Keratinocyte (primary cell): ENCODE measurements around the gene RFTN1. TPM values are rescaled to one million over a fixed set of nuclear protein-coding genes. Genes with fewer than 3 reads are reported as not detected.

Source experiments
- DNase-seq: peaks from one replicate; pipeline ENCODE4 v3.0.0-alpha.2; 2011; ENCODE audit warnings: low read depth, missing footprints, low spot score
- FAIRE-seq: peaks from 2 replicates; lab custom pipeline; 2011; peaks lifted over from hg19 to GRCh38; lab: Jason Lieb, UNC
- H2AFZ ChIP-seq: 2 replicates; pipeline ENCODE4 v1.6.0; 2012; ENCODE audit warnings: low read length, control low read depth, inconsistent platforms; ENCODE audit not compliant: control insufficient read depth
- H3K27ac ChIP-seq: 2 replicates; pipeline ENCODE4 v1.5.1; 2011; ENCODE audit warnings: low read length; ENCODE audit not compliant: control insufficient read depth, insufficient read depth
- H3K27me3 ChIP-seq: 3 replicates; pipeline ENCODE4 v1.6.0; 2011; ENCODE audit warnings: low read length; ENCODE audit not compliant: control insufficient read depth, insufficient read depth; ENCODE audit errors: extremely low read depth
- H3K36me3 ChIP-seq, 2 experiments: 2 replicates in 1 of 2; 3 replicates in 1 of 2; pipeline ENCODE4 v1.5.1; 2011; ENCODE audit warnings: low read length in 2 of 2, mild to moderate bottlenecking in 1 of 2; ENCODE audit not compliant: control insufficient read depth in 2 of 2, insufficient read depth in 2 of 2; ENCODE audit errors: extremely low read depth in 1 of 2
- H3K4me1 ChIP-seq: 3 replicates; pipeline ENCODE4 v1.5.1; 2011; ENCODE audit warnings: low read length; ENCODE audit not compliant: control insufficient read depth, insufficient read depth; ENCODE audit errors: extremely low read depth
- H3K4me2 ChIP-seq: 3 replicates; pipeline ENCODE4 v1.6.0; 2011; ENCODE audit warnings: low read depth, low read length; ENCODE audit not compliant: control insufficient read depth, insufficient read depth; ENCODE audit errors: extremely low read depth
- H3K4me3 ChIP-seq, 3 experiments: fragments of 200-600 bp in 1 of 3; sonication (generic) in 1 of 3; 2 replicates in 2 of 3; 3 replicates in 1 of 3; pipeline ENCODE4 v1.5.1; 2011 to 2016; ENCODE audit warnings: low read length in 3 of 3, mild to moderate bottlenecking in 3 of 3, control low read depth in 2 of 3, inconsistent platforms in 1 of 3, low read depth in 1 of 3, mixed read lengths in 1 of 3, mixed run types in 1 of 3, moderate library complexity in 1 of 3; ENCODE audit not compliant: control insufficient read depth in 2 of 3, insufficient read depth in 2 of 3; ENCODE audit errors: extremely low read depth in 1 of 3
- H3K79me2 ChIP-seq: 2 replicates; pipeline ENCODE4 v1.6.0; 2012; ENCODE audit warnings: low read length; ENCODE audit not compliant: control insufficient read depth, insufficient read depth
- H3K9ac ChIP-seq: 3 replicates; pipeline ENCODE4 v1.6.0; 2011; ENCODE audit warnings: low read length; ENCODE audit not compliant: control insufficient read depth, insufficient read depth; ENCODE audit errors: extremely low read depth
- H3K9me1 ChIP-seq: 3 replicates; pipeline ENCODE4 v1.6.0; 2011; ENCODE audit warnings: low read length; ENCODE audit not compliant: control insufficient read depth, insufficient read depth; ENCODE audit errors: extremely low read depth
- H3K9me3 ChIP-seq: 2 replicates; pipeline ENCODE4 v1.5.1; 2012; ENCODE audit warnings: low read depth, low read length; ENCODE audit not compliant: control insufficient read depth
- H4K20me1 ChIP-seq: 3 replicates; pipeline ENCODE4 v1.6.0; 2011; ENCODE audit warnings: low read length; ENCODE audit not compliant: control insufficient read depth, insufficient read depth; ENCODE audit errors: extremely low read depth
- CTCF ChIP-seq, 3 experiments: IDR thresholded peaks in 1 of 3; conservative IDR thresholded peaks in 1 of 3; optimal IDR thresholded peaks in 1 of 3; 2 replicates in 2 of 3; 3 replicates in 1 of 3; pipeline versions ENCODE3 to v1.5.1; 2011; ENCODE audit warnings: low read length in 3 of 3, mild to moderate bottlenecking in 3 of 3, moderate library complexity in 2 of 3, control low read depth in 1 of 3, inconsistent platforms in 1 of 3; ENCODE audit not compliant: insufficient read depth in 2 of 3; ENCODE audit errors: extremely low read depth in 1 of 3
- EZH2 ChIP-seq: IDR thresholded peaks from one replicate; pipeline ENCODE4 v1.6.1; 2012; ENCODE audit warnings: inconsistent platforms, mild to moderate bottlenecking, low read length, moderate library complexity
- dilution Hi-C: fragments of 300-500 bp; cut with MboI; formaldehyde crosslinking; loops from one replicate; pipeline ENCODE4 v1.7.0; 2020; ENCODE audit warnings: low sequenced_read_pairs; ENCODE audit not compliant: extremely low pct_ligation_motif_present
- polyA plus RNA-seq, 5 experiments: library from polyadenylated mRNA; depleted of rRNA in 3 of 5; stranded (reverse) in 3 of 5; stranded (forward) in 1 of 5; unstranded in 1 of 5; fragments of >200 nt; gene quantifications; 1 replicate in 1 of 5; 2 replicates in 3 of 5; 3 replicates in 1 of 5; pipeline versions ENCODE4 v1.2.1 to v1.2.3, GENCODE V29; 2011 to 2012; ENCODE audit warnings: missing spikeins in 2 of 5, low read depth in 1 of 5, low replicate concordance in 1 of 5

The RFTN1 gene
- polyA plus RNA-seq, 1 donor (not counting 4 experiments of a cell fraction or from before 2014, with no cell fraction given) = 18.0 TPM

- FAIRE-seq (no peak), DNase-seq (no peak)
- Histone ChIP-seq H3K27me3 (peaks cover 17% of the 10 kb centered on the region), H3K9me1 (no peaks in the 10 kb centered on the region), H4K20me1 (no peaks in the 10 kb centered on the region), H3K9me3 (no peaks in the 10 kb centered on the region), H3K4me3 (no peak overlapping the region), H3K36me3 (no peaks in the 10 kb centered on the region), H3K27ac (no peak overlapping the region), H3K79me2 (no peaks in the 10 kb centered on the region), H2AFZ (no peak overlapping the region), H3K4me2 (no peak overlapping the region), H3K9ac (no peak overlapping the region), H3K4me1 (no peaks in the 10 kb centered on the region)
- dilution Hi-C loops = no loop called here
- no peak for TF ChIP-seq CTCF (optimal IDR thresholded peaks at IDR 0.05 in 1 of 3, IDR thresholded peaks at IDR 0.05 in 1 of 3, conservative IDR thresholded peaks at IDR 0.05 in 1 of 3; ENCODE audit: extremely low read depth in 1 of 3, insufficient read depth in 2 of 3, low read length in 3 of 3)
- no peak for TF ChIP-seq EZH2
These were observed 10.3 kb upstream of the RFTN1 start for GRCh38 chr3:16523778-16524177.

GRCh38 chr3:16522834-16523233 lies 9.3 kb upstream of the RFTN1 start:
- no peak for FAIRE-seq
- H3K9ac ChIP-seq = no peak overlapping the region
- no peak for DNase-seq

More at GRCh38 chr3:16522834-16523233, 9.3 kb upstream of the RFTN1 start:
- dilution Hi-C loops = no loop called here
- Histone ChIP-seq H3K27me3 (peaks cover 10% of the 10 kb centered on the region), H4K20me1 (no peaks in the 10 kb centered on the region), H3K27ac (no peak overlapping the region), H3K36me3 (no peaks in the 10 kb centered on the region), H3K9me1 (no peaks in the 10 kb centered on the region), H3K9me3 (no peaks in the 10 kb centered on the region), H2AFZ (no peak overlapping the region), H3K4me3 (no peak overlapping the region), H3K79me2 (no peaks in the 10 kb centered on the region), H3K4me2 (no peak overlapping the region), H3K4me1 (no peaks in the 10 kb centered on the region)
- no peak for TF ChIP-seq EZH2
- no peak for TF ChIP-seq CTCF (optimal IDR thresholded peaks at IDR 0.05 in 1 of 3, IDR thresholded peaks at IDR 0.05 in 1 of 3, conservative IDR thresholded peaks at IDR 0.05 in 1 of 3; ENCODE audit: extremely low read depth in 1 of 3, insufficient read depth in 2 of 3, low read length in 3 of 3)
